H1 (cell line): ENCODE results near the gene CEP152. TPM values are rescaled to one million over a fixed set of nuclear protein-coding genes. Genes with fewer than 3 reads are reported as not detected.

Experiments
- CEBPB ChIP-seq: IDR thresholded peaks from 2 replicates; pipeline ENCODE4 v1.6.1; 2012; ENCODE audit warnings: low read depth, low read length
- GTF2F1 ChIP-seq: IDR thresholded peaks from 2 replicates; pipeline ENCODE4 v1.6.1; 2012; ENCODE audit warnings: low read depth, low read length, improper control_type of control experiment, borderline replicate concordance
- RNF2 ChIP-seq: fragments of 200-900, 300-1000 bp; sonication (generic); IDR thresholded peaks from 2 replicates; pipeline ENCODE4 v1.7.1; 2016; ENCODE audit warnings: borderline replicate concordance, low read depth, mild to moderate bottlenecking, antibody characterized with exemption, low read length; ENCODE audit not compliant: poor library complexity, severe bottlenecking; ENCODE audit errors: missing control alignments
- SIRT6 ChIP-seq: IDR thresholded peaks from one replicate; pipeline ENCODE4 v1.7.1; 2012; ENCODE audit warnings: low read length, inconsistent platforms
- SP2 ChIP-seq: IDR thresholded peaks from 2 replicates; pipeline ENCODE4 v1.6.1; 2012; ENCODE audit warnings: mild to moderate bottlenecking, low read length, inconsistent platforms
- polyA plus RNA-seq, 7 experiments: library from polyadenylated mRNA; depleted of rRNA in 3 of 7; stranded (reverse) in 5 of 7; unstranded in 2 of 7; fragments of >200 nt in 5 of 7; fragments of 200-250 nt in 2 of 7; gene quantifications; 1 replicate in 5 of 7; 2 replicates in 1 of 7; 4 replicates in 1 of 7; pipeline versions ENCODE4 v1.2.1 to v1.2.3, GENCODE V29; 2011 to 2013; ENCODE audit warnings: missing spikeins in 2 of 7, mixed read lengths in 2 of 7
- total RNA-seq: library from RNA; stranded (reverse); fragmentation: NEBNext Ultra II Directional; extraction: Animal tissue kit (Norgen Biotek cat#: 25700); gene quantifications from 2 replicates; pipeline ENCODE4 v1.2.1, GENCODE V29; 2021

Gene CEP152
- total and polyA plus RNA-seq, 2 of the 8 experiments (the other 6 are each of a cell fraction or from before 2014, with no cell fraction given): 1.4 to 16.2 TPM

DNA sequence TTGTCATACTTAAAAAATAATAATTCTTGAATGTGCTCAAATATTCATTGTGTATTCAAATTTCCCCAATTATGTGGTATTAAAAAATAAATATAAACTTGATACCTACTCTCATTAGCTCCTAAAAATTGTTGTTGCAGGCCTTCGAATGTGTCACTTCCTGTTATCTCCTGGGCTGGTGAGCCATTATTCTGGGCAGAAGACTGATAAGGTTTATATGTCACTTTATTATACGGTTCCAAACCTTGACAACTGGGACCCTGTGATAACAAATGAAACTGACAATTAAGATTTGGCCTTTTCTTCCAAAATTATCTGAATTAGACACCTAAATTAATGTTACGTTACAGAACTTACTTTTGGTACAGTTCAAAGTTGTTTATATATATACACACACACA, 15.0 kb downstream of the CEP152 start (continued):
- TF ChIP-seq SIRT6 (no peak), RNF2 (no peak), CEBPB (no peak), GTF2F1 (no peak), SP2 (no peak)
